AG04449 (cell line): ENCODE results near the gene OR2H2.

ENCODE experiments used
- CTCF ChIA-PET: fragments of 350-600 bp; formaldehyde crosslinking; extraction: SDS; loops from one replicate; lab custom pipeline; 2021; ENCODE audit warnings: antibody characterized with exemption; lab: Yijun Ruan, JAX
- POLR2A ChIA-PET: fragments of 400-600, 350-600 bp; formaldehyde crosslinking; extraction: SDS; loops from one replicate; lab custom pipeline; 2020; ENCODE audit warnings: antibody characterized with exemption, inconsistent platforms; lab: Yijun Ruan, JAX
- DNase-seq: peaks from one replicate; pipeline ENCODE4 v3.0.0-alpha.2; 2010; ENCODE audit warnings: low read depth, low spot score
- H3K4me3 ChIP-seq: 2 replicates; pipeline ENCODE4 v1.5.1; 2011; ENCODE audit warnings: low read depth, mild to moderate bottlenecking, control low read depth, low read length
- TF ChIP-seq, protein P1 (sequence below): IDR thresholded peaks from one replicate; pipeline ENCODE4 v1.5.1; 2011; ENCODE audit warnings: mild to moderate bottlenecking, moderate library complexity, low read length, control low read depth, inconsistent platforms; ENCODE audit not compliant: insufficient read depth; ENCODE audit errors: missing control alignments

OR2H2 gene

DNA sequence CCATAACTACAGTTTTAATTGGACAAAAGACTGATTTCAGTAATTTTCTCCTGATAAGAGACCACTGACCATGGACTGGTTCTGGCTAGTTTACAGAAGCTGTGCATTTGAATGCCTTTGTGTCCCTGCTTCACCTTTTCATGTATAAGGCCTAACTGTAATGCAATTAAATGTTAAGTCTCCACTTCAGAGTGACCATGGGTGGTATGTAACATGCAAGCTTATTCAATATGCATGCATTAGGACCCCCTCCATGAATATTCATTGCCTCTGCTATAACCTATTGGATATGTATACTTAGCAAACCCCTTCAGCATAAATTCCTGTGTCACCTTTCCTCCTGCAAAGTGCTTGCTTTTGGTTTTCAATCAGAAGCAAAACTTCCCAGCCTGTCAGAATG is 27.6 kb upstream of the OR2H2 start:
- H3K4me3 ChIP-seq: no peak overlapping the region
- TF ChIP-seq, protein P1, sequence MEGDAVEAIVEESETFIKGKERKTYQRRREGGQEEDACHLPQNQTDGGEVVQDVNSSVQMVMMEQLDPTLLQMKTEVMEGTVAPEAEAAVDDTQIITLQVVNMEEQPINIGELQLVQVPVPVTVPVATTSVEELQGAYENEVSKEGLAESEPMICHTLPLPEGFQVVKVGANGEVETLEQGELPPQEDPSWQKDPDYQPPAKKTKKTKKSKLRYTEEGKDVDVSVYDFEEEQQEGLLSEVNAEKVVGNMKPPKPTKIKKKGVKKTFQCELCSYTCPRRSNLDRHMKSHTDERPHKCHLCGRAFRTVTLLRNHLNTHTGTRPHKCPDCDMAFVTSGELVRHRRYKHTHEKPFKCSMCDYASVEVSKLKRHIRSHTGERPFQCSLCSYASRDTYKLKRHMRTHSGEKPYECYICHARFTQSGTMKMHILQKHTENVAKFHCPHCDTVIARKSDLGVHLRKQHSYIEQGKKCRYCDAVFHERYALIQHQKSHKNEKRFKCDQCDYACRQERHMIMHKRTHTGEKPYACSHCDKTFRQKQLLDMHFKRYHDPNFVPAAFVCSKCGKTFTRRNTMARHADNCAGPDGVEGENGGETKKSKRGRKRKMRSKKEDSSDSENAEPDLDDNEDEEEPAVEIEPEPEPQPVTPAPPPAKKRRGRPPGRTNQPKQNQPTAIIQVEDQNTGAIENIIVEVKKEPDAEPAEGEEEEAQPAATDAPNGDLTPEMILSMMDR: no peak
- ChIA-PET POLR2A (no interaction called here), CTCF (no interaction called here)
- no peak for DNase-seq

DNA sequence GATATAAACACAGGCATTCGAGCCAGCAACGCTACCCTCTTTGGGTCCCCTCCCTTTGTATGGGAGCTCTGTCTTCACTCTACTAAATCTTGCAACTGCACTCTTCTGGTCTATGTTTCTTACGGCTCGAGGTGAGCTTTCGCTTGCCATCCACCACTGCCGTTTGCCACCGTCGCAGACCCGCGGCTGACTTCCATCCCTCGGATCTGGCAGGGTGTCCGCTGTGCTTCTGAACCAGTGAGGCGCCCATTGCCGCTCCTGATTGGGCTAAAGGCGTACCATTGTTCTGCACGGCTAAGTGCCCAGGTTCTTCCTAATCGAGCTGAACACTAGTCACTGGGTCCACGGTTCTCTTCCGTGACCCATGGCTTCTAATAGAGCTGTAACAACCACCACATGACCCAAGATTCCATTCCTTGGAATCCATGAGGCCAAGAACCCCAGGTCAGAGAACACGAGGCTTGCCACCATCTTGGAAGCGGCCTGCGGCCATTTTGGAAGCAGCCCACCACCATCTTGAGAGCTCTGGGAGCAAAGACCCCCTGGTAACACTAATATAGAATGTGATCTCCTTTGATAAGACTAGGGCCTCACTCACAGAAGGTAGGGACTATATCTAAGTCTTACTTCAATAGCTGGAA is 26.4 kb upstream of the OR2H2 start:
- CTCF ChIA-PET: no interaction called here
- POLR2A ChIA-PET: no interaction called here
- TF ChIP-seq, protein P1: no peak
- H3K4me3 ChIP-seq: no peak overlapping the region
- no peak for DNase-seq

DNA sequence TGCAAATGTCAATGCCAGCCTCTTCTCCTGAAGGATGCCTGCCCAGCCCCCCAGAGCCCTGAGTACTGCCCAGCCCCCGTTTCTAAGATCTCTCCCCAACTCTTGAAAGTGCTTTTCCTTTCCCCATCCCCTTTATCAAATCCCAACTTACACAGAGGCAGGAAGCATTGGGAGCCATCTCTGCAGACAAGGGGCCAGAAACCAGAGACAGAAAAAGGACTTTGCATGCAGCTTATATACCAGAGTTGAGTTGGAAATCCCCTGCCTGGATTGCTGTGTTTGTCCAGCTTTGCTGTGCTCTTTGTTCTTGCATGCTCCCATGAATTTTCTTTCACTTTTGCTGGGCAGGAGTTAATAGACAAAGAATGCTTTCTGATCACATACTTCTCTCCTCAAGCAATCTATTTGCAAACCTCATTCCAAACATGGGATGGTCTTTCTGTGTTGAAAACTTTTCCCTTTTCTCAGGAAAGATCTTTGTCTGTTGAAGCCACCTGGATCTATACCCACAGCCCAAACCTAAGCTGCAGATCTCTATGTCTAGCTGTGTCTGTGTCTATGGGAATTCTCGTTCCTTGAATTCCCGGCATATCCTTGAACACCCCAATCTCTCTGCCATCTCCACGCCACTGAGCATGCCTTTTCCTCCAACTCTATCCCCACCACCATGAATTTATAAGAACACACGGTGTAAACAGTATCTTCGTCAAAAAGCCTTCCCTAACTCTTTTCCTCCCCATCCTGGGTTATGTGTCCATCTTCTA is 25.2 kb upstream of the OR2H2 start, which contains the start of gene UBD:
Gene UBD (minus strand): TSS at position 209 of the 764 bp plus-strand sequence. CDS start 31 bp downstream, at position 178.
- TF ChIP-seq, protein P1: no peak
- ChIA-PET POLR2A (no interaction called here), CTCF (interaction anchor here (0.6 to 0.9 kb wide), 2 partner anchors 15 to 27 kb away, joined by 3 read pairs; no protein-coding TSS in a partner anchor)
- no peak within 1 kb of the TSS for H3K4me3 ChIP-seq
- DNase-seq: no peak

DNA sequence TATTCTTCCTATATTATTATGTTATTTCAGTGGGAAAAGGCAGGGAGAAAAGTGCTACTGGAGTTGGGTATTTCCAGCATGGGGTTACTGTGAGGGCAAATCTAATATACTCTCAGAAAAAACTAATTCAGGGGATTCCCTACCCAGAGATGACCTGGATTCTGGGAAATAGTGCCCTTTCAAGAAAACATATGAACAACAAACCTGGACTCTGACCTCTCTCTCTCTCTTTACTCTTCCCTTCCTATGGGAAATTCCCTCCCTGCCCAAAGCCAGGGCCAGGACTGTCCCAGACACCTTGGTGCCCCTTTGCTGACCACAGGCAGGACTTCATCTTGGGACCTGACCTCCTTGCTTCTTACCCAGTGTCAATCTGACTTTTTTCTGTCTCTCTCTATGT is 23.8 kb upstream of the OR2H2 start:
- CTCF ChIA-PET: no interaction called here

DNA sequence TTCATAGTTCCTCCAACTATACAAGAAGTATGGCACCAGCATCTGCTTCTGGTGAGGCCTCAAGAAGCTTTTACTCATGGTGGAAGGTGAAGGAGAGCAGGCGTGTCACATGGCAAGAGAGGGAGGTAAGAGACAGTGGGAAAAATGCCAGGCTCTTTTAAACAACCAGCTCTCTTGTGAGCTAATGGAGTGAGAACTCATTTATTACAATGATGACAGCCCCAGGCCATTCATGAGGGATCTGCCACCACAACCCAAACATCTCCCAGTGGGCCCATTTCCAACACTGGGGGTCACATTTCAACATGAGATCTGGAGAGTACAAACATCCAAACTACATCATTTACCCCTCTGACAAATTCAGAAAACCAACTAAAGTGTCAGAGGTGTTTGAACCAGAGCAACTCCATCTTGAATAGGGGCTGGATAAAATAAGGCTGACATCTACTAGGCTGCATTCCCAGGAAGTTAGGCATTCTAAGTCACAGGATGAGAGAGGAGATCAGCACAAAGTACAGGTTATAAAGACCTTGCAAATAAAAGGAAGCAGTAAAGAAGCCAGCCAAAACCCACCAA is 23.2 kb upstream of the OR2H2 start:
- H3K4me3 ChIP-seq: no peak overlapping the region
- TF ChIP-seq, protein P1: no peak
- POLR2A ChIA-PET: no interaction called here
- CTCF ChIA-PET: no interaction called here
- no peak for DNase-seq

More for the DNA sequence above, 23.8 kb upstream of the OR2H2 start:
- H3K4me3 ChIP-seq: no peak overlapping the region
- DNase-seq: no peak
- TF ChIP-seq, protein P1: no peak
- POLR2A ChIA-PET: no interaction called here

DNA sequence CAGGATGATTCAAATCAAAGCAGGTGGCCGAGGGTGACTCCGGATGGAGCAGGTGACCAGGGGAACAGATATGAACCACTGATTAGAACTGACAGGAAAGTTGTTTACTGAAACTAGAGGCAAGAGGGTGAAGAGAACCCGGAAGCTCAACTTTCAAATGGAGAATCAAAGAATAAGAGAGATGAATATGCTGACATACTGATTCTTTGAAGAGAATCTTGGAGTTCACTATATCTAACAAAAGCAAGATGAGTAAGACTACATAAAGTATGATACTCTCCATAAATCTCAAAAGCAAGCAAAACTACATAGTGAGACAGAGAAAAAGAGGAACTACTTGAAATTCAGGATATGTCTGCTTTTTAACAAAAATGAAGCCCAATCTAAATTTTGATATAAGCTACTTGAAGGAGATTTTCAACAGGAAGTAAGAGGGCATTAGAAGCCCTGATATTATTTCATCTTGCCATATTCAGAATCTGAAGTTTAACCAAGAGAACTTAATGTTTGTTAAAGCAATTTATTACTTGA is 21.4 kb upstream of the OR2H2 start:
- TF ChIP-seq, protein P1: no peak
- CTCF ChIA-PET: no interaction called here
- no peak overlapping the region for H3K4me3 ChIP-seq
- POLR2A ChIA-PET: no interaction called here
- no peak for DNase-seq
